Measurements from ENCODE around the gene UTF1. TPM values are rescaled to one million over a fixed set of nuclear protein-coding genes. Genes with fewer than 3 reads are reported as not detected.

Gene UTF1
- total and polyA plus RNA-seq, 8 donors, result not detected

DNA sequence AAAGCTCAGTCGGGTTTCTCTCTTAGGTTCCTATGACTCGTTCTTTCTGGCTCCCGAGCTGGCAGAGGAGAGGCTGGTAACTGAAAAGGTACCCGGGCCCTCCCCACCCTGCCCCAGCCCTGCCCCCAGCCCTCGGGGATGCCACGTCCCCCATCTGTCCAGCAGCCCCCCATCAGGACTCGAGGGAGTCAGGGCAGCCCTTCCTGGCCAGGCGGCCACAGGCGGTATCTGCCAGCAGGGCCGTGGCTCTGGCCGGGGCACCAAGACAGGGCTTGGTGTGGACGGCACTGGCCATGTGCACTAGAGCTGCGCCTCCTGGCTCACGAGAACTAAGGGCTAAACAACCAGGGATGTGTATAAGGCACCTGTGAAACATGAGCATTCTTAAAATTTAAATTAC lies 40.3 kb upstream of the UTF1 start:
- Histone ChIP-seq H3K27ac (no peak overlapping the region), H3K4me3 (no peak overlapping the region), H3K36me3 (no peaks in the 10 kb centered on the region), H3K9me3 (peaks cover 0 to 22% (median 9%) of the 10 kb centered on the region in 4 donors), H3K27me3 (peaks cover 0 to 50% (median 3%) of the 10 kb centered on the region in 3 donors), H3K4me1 (no peaks in the 10 kb centered on the region)
- TF ChIP-seq, protein P1, sequence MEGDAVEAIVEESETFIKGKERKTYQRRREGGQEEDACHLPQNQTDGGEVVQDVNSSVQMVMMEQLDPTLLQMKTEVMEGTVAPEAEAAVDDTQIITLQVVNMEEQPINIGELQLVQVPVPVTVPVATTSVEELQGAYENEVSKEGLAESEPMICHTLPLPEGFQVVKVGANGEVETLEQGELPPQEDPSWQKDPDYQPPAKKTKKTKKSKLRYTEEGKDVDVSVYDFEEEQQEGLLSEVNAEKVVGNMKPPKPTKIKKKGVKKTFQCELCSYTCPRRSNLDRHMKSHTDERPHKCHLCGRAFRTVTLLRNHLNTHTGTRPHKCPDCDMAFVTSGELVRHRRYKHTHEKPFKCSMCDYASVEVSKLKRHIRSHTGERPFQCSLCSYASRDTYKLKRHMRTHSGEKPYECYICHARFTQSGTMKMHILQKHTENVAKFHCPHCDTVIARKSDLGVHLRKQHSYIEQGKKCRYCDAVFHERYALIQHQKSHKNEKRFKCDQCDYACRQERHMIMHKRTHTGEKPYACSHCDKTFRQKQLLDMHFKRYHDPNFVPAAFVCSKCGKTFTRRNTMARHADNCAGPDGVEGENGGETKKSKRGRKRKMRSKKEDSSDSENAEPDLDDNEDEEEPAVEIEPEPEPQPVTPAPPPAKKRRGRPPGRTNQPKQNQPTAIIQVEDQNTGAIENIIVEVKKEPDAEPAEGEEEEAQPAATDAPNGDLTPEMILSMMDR (IDR thresholded peaks at IDR 0.05), result no peak
- TF ChIP-seq POLR2A (IDR thresholded peaks at IDR 0.05), result no peak
- TF ChIP-seq EP300 (IDR thresholded peaks at IDR 0.05), result no peak
- TF ChIP-seq POLR2AphosphoS5 (IDR thresholded peaks at IDR 0.05), result no peak
- intact Hi-C loops (cut with DNase I; ENCODE audit: low total_unique reads), result no loop called here
- DNase-seq, result no peak
- WGBS, 5 donors, result 84 to 88% (median 86%) methylated on average over 12 to 14 of the region's 14 CpGs

DNA sequence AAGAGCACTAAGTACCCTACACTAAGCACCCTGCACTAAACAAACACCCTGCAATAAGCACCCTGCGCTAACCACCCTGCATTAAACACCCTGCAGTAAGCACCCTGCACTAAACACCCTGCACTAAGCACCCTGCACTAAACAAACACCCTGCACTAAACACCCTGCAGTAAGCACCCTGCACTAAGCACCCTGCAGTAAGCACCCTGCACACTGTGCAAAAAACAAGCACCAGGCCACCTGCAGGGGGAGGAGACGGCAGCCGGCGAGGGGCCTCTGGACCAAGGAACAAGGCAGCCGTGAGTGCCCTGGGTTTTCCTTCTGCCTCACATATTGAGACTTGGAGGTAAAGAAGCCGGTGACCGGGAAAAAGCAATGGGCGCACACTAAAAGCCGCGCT lies 39.8 kb upstream of the UTF1 start:
- Histone ChIP-seq H3K4me1 (no peaks in the 10 kb centered on the region), H3K27me3 (peaks cover 0 to 50% (median 3%) of the 10 kb centered on the region in 3 donors), H3K36me3 (no peaks in the 10 kb centered on the region), H3K9me3 (peaks cover 0 to 22% (median 9%) of the 10 kb centered on the region in 4 donors), H3K27ac (no peak overlapping the region), H3K4me3 (no peak overlapping the region)
- intact Hi-C loops (cut with DNase I; ENCODE audit: low total_unique reads), result no loop called here
- no peak for DNase-seq
- TF ChIP-seq, protein P1 (IDR thresholded peaks at IDR 0.05), result no peak
- TF ChIP-seq POLR2AphosphoS5 (IDR thresholded peaks at IDR 0.05) (no peak), POLR2A (IDR thresholded peaks at IDR 0.05) (no peak), EP300 (IDR thresholded peaks at IDR 0.05) (no peak)
- 91 to 97% (median 95%) methylated on average over 10 of the region's 10 CpGs for WGBS, 5 donors

- H3K27me3 ChIP-seq, result peaks cover 0 to 44% (median 3%) of the 10 kb centered on the region in 3 donors
- TF ChIP-seq, protein P1 (IDR thresholded peaks at IDR 0.05), result no peak
- no peak for TF ChIP-seq EP300 (IDR thresholded peaks at IDR 0.05)
- no peak for TF ChIP-seq POLR2A (IDR thresholded peaks at IDR 0.05)
- no peak for TF ChIP-seq POLR2AphosphoS5 (IDR thresholded peaks at IDR 0.05)
- intact Hi-C loops (cut with DNase I; ENCODE audit: low total_unique reads), result no loop called here
- no peaks in the 10 kb centered on the region for H3K36me3 ChIP-seq
- WGBS, 5 donors, result 87 to 98% (median 91%) methylated on average over 4 of the region's 4 CpGs
- no peaks in the 10 kb centered on the region for H3K4me1 ChIP-seq
- DNase-seq, result no peak
- no peak overlapping the region for H3K4me3 ChIP-seq
- H3K9me3 ChIP-seq, result peaks cover 0 to 22% (median 9%) of the 10 kb centered on the region in 4 donors
- H3K27ac ChIP-seq, result no peak overlapping the region
Observed at GRCh38 chr10:133191651-133192050, 38.4 kb upstream of the UTF1 start.

DNA sequence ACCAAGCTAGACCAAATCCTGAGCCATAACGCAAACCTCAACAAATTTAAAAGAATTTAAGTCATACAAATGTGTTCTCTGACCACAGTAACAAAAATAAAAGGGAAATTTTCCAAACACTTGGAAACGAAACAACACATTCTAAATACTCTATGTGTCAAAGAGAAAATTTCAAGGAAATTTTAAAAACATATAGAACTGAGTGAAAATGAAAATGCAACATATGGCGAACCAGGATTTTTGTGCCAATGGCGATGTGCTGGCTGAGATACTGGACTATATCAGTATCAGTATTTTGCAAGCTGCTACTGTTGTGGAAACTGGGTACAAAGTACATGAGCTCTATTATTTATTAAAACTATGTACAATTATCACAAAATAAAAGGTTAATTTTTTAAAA lies 35.9 kb upstream of the UTF1 start:
- no peak for TF ChIP-seq POLR2A (IDR thresholded peaks at IDR 0.05)
- H3K27ac ChIP-seq, result no peak overlapping the region
- peaks cover 0 to 43% (median 10%) of the 10 kb centered on the region in 3 donors for H3K27me3 ChIP-seq
- H3K36me3 ChIP-seq, result no peaks in the 10 kb centered on the region
- H3K4me1 ChIP-seq, result no peaks in the 10 kb centered on the region
- no peak for DNase-seq
- 80 to 86% (median 84%) methylated on average over 4 of the region's 4 CpGs for WGBS, 5 donors
- H3K4me3 ChIP-seq, result no peak overlapping the region
- peaks cover 0 to 22% (median 9%) of the 10 kb centered on the region in 4 donors for H3K9me3 ChIP-seq
- intact Hi-C loops (cut with DNase I; ENCODE audit: low total_unique reads), result no loop called here

GRCh38 chr10:133195096-133195495 lies 34.9 kb upstream of the UTF1 start:
- Histone ChIP-seq H3K4me3 (no peak overlapping the region), H3K36me3 (no peaks in the 10 kb centered on the region), H3K27me3 (peaks cover 0 to 41% (median 12%) of the 10 kb centered on the region in 3 donors), H3K4me1 (no peaks in the 10 kb centered on the region), H3K27ac (no peak overlapping the region), H3K9me3 (peaks cover 0 to 22% (median 9%) of the 10 kb centered on the region in 4 donors)
- intact Hi-C loops (cut with DNase I; ENCODE audit: low total_unique reads), result no loop called here
- no peak for DNase-seq
- TF ChIP-seq POLR2AphosphoS5 (IDR thresholded peaks at IDR 0.05) (no peak), EP300 (IDR thresholded peaks at IDR 0.05) (no peak), POLR2A (IDR thresholded peaks at IDR 0.05) (no peak)
- TF ChIP-seq, protein P1 (IDR thresholded peaks at IDR 0.05), result no peak
- WGBS, 5 donors, result 87 to 91% (median 88%) methylated on average over 19 of the region's 19 CpGs

All from stomach (tissue), 9 donors.